HG02678 (cell line): Measurements from ENCODE around the gene KRTAP4-1.
"Not testable (repeated sequence)": the region's sequence is repeated elsewhere in the genome, so short reads cannot be mapped to it uniquely, and the experiment has no call there.

Experiments
- ATAC-seq: cut with Tn5 transposase; IDR thresholded peaks from one replicate; pipeline ENCODE4 v1.9.1; 2021; ENCODE audit warnings: mild to moderate bottlenecking, moderate library complexity; ENCODE audit not compliant: unreplicated experiment

Gene KRTAP4-1

GRCh38 chr17:41176744-41177387 lies 7.8 kb downstream of the KRTAP4-1 start:
- ATAC-seq: no peak

- no peak for ATAC-seq
These were observed 12.8 kb downstream of the KRTAP4-1 start for GRCh38 chr17:41171886-41172285.

- no peak for ATAC-seq
These were observed 16.6 kb downstream of the KRTAP4-1 start, which contains the start of gene KRTAP4-3 for GRCh38 chr17:41168121-41168520. Gene KRTAP4-3, minus strand, starts transcription at chr17:41168221. Its CDS starts 49 bp downstream, at chr17:41168172.

GRCh38 chr17:41167561-41167960 lies 17.1 kb downstream of the KRTAP4-1 start:
- ATAC-seq: no peak

GRCh38 chr17:41163828-41164227 lies 20.9 kb downstream of the KRTAP4-1 start:
- ATAC-seq: no peak

GRCh38 chr17:41160648-41161047 lies 24.1 kb downstream of the KRTAP4-1 start, which contains the start of gene KRTAP4-4:
Gene KRTAP4-4, minus strand, starts transcription at chr17:41160748. Its CDS starts 57 bp downstream, at chr17:41160691.
- no peak for ATAC-seq

GRCh38 chr17:41160190-41160589 lies 24.5 kb downstream of the KRTAP4-1 start:
- not testable (repeated sequence) for ATAC-seq

- no peak for ATAC-seq
These were observed 30.9 kb downstream of the KRTAP4-1 start for GRCh38 chr17:41153856-41154255.

- no peak for ATAC-seq
These were observed 33.2 kb downstream of the KRTAP4-1 start for GRCh38 chr17:41151525-41151924.

- no peak for ATAC-seq
These were observed 34.7 kb downstream of the KRTAP4-1 start for GRCh38 chr17:41150026-41150425.

- ATAC-seq: no peak
These were observed 35.1 kb downstream of the KRTAP4-1 start, which contains the start of gene KRTAP4-5 for GRCh38 chr17:41149652-41149985. Gene KRTAP4-5, minus strand, starts transcription at chr17:41149825. Its CDS starts 58 bp downstream, at chr17:41149767.

GRCh38 chr17:41148971-41149651 lies 35.6 kb downstream of the KRTAP4-1 start:
- ATAC-seq: not testable (repeated sequence)

GRCh38 chr17:41147531-41148204 lies 37.0 kb downstream of the KRTAP4-1 start:
- no peak for ATAC-seq

DNA sequence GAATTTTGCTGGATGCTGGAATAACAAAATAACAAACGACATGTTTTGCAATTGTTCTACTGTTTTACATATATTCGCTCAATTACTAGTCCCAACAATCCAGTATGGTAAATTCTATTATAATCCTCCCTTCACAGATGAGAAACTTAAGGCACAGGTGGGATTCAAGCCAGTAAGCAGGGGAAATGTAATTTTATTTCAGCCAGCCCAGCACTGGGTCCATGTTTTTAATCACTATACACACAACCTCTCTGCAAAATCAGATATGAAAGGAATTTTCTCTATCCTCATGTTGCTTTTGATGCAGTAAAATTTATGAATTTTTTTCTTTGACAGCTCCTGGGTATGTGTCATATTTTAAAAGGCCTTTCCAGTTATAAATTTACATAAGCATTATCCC lies 39.5 kb downstream of the KRTAP4-1 start:
- no peak for ATAC-seq

DNA sequence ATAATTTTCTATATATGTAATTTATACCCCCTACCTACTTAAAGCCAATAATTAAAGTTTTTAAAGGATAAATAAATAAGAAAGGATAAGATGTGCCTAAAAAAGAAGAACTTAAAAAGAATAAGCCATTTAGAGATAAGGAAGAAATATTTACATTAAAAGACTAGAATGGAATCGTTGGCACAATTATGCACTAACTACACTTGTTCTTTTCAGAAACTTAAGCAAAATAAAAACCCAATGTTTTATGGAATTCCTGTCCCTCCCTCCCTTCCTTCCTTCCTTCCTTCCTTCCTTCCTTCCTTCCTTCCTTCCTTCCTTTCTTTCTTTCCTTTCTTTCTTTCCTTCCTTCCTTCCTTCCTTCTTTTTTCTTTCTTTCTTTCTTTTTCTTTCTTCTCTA lies 39.9 kb downstream of the KRTAP4-1 start:
- no peak for ATAC-seq

GRCh38 chr17:41141361-41141760 lies 43.4 kb downstream of the KRTAP4-1 start:
- no peak for ATAC-seq

GRCh38 chr17:41140360-41141131 lies 44.2 kb downstream of the KRTAP4-1 start, which contains the start of gene KRTAP4-6:
Gene KRTAP4-6, minus strand, starts transcription at chr17:41140544. Its CDS starts 57 bp downstream, at chr17:41140487.
- no peak for ATAC-seq

DNA sequence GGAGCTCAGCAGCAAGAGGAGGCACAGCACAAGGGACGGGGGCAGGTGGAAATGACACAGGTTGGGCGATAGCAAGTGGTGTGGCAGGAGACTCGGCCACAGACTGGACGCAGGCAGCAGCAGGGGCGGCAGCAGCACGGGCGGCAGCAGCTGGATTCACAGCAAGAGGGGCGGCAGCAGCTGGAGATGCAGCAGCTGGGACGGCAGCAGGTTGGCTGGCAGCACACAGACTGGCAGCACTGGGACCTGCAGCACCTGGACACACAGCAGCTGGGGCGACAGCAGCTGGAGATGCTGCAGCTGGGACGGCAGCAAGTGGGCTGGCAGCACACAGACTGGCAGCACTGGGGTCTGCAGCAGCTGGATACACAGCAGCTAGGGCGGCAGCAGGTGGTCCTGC lies 44.8 kb downstream of the KRTAP4-1 start:
- not testable (repeated sequence) for ATAC-seq
